Measurements from ENCODE around the gene SPRYD4.
"Not testable (repeated sequence)": the region's sequence is repeated elsewhere in the genome, so short reads cannot be mapped to it uniquely, and the experiment has no call there.

DNA sequence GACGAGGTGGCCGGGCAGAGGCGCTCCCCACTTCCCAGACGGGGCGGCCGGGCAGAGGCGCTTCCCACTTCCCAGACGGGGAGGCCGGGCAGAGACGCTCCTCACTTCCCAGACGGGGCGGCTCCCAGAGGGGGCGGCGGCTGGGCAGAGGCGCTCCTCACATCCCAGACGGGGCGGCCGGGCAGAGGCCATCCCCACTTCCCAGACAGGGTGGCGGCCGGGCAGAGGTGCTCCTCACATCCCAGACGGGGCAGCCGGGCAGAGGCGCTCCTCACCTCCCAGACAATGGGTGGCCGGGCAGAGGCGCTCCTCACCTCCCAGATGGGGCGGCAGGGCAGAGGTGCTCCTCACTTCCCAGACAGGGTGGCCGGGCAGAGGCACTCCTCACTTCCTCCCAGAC lies 26.1 kb downstream of the SPRYD4 start:
- TF ChIP-seq, protein P1, sequence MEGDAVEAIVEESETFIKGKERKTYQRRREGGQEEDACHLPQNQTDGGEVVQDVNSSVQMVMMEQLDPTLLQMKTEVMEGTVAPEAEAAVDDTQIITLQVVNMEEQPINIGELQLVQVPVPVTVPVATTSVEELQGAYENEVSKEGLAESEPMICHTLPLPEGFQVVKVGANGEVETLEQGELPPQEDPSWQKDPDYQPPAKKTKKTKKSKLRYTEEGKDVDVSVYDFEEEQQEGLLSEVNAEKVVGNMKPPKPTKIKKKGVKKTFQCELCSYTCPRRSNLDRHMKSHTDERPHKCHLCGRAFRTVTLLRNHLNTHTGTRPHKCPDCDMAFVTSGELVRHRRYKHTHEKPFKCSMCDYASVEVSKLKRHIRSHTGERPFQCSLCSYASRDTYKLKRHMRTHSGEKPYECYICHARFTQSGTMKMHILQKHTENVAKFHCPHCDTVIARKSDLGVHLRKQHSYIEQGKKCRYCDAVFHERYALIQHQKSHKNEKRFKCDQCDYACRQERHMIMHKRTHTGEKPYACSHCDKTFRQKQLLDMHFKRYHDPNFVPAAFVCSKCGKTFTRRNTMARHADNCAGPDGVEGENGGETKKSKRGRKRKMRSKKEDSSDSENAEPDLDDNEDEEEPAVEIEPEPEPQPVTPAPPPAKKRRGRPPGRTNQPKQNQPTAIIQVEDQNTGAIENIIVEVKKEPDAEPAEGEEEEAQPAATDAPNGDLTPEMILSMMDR (IDR thresholded peaks at IDR 0.05), result not testable (repeated sequence)
- TF ChIP-seq POLR2A (IDR thresholded peaks at IDR 0.05), result not testable (repeated sequence)

All from tibial nerve (tissue), 3 donors.